GM08714 (cell line): ENCODE measurements around the gene DUSP3.

Source experiments
- H3K4me3 ChIP-seq: fragments of 200-500 bp; sonication (Bioruptor generic); 2 replicates; pipeline ENCODE4 v1.5.1; 2014; ENCODE audit warnings: mild to moderate bottlenecking, low read length, inconsistent platforms
- ZNF274 ChIP-seq: IDR thresholded peaks from 2 replicates; pipeline ENCODE4 v1.6.1; 2012; ENCODE audit warnings: mild to moderate bottlenecking, low read depth, low read length

Gene DUSP3

DNA sequence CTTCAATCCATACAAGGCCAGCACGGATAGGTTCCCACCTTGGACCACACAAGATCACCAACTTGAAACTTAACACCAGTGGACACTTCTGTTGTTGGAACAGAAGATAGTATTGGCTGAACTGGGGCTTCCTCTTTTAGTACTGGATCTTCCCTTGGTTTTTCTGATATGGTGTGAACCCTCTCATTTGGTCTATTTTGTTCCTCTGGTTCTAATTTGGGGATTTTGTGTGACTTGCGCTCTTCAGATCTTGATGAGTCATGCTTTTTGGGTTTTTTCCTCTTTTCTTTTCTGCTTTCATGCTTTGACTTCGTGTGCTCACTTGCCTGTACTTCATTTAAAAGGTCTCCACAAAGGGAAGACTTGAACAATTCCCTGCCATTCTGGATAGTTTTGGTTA, 59.2 kb downstream of the DUSP3 start:
- TF ChIP-seq ZNF274: no peak
- no peak overlapping the region for H3K4me3 ChIP-seq

DNA sequence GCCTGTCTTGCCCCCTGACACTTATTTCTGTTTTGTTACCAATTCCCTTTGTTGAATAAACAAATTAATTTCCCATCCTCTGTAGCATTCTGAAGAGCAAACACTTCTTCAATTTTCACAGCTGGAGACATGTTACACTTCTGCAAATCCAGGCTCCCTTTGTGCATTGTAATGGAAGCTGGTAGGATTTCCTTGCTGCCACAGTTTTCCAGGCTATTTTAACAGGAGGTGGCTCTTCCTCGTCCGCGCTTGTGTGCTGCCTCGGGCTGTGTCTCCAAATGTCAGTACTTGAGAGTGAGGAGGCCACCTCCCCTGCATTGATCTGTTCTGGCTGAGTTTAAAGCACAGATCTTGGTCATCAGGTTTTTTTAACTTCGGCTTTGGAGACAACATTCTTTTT, 60.2 kb downstream of the DUSP3 start:
- no peak for TF ChIP-seq ZNF274
- no peak overlapping the region for H3K4me3 ChIP-seq

DNA sequence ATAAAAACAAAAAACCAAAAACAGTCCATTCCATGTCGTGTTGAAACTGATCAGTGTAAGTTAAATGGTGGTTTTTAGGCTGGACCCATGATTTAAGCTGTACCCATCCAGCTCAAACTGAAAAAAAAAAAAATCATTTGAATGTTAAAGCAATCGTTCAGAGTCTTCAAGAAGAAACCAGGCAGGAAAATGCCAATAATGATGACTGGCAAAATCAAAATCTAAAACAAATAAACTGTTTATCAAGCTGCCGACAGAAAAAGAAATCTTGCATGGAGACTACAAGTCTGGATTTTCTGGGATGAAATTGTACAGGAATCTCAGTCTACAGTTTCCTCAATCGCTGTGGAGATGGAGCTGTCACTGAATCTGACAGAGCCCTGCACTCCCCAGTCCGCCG, 60.9 kb downstream of the DUSP3 start:
- no peak for TF ChIP-seq ZNF274
- H3K4me3 ChIP-seq: no peak overlapping the region
